ENCODE results near the gene FAM149B1. TPM values are rescaled to one million over a fixed set of nuclear protein-coding genes. Genes with fewer than 3 reads are reported as not detected.

The FAM149B1 gene
- total and polyA plus RNA-seq, 2 of the 13 experiments (the other 11 are each of a cell fraction or from before 2014, with no cell fraction given): 9.3 to 16.8 TPM

- no peak for TF ChIP-seq ATF6 (CRISPR knock-in tag; conservative IDR thresholded peaks at IDR 0.05)
- TF ChIP-seq BRF2 (CRISPR knock-in tag; IDR thresholded peaks at IDR 0.05): peak; percentile 91
- TF ChIP-seq, protein P1, sequence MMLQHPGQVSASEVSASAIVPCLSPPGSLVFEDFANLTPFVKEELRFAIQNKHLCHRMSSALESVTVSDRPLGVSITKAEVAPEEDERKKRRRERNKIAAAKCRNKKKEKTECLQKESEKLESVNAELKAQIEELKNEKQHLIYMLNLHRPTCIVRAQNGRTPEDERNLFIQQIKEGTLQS (CRISPR knock-in tag; IDR thresholded peaks at IDR 0.05): no peak; the same call in 1 of the 2 replicates
- peak; percentile 71; the same call in 1 of the 2 replicates for TF ChIP-seq ZNF879 (CRISPR knock-in tag; IDR thresholded peaks at IDR 0.05)
- TF ChIP-seq ZNF20 (CRISPR knock-in tag; IDR thresholded peaks at IDR 0.05): no peak
- TF ChIP-seq EED (CRISPR knock-in tag; IDR thresholded peaks at IDR 0.05): peak; percentile 85
- TF ChIP-seq, protein P2, sequence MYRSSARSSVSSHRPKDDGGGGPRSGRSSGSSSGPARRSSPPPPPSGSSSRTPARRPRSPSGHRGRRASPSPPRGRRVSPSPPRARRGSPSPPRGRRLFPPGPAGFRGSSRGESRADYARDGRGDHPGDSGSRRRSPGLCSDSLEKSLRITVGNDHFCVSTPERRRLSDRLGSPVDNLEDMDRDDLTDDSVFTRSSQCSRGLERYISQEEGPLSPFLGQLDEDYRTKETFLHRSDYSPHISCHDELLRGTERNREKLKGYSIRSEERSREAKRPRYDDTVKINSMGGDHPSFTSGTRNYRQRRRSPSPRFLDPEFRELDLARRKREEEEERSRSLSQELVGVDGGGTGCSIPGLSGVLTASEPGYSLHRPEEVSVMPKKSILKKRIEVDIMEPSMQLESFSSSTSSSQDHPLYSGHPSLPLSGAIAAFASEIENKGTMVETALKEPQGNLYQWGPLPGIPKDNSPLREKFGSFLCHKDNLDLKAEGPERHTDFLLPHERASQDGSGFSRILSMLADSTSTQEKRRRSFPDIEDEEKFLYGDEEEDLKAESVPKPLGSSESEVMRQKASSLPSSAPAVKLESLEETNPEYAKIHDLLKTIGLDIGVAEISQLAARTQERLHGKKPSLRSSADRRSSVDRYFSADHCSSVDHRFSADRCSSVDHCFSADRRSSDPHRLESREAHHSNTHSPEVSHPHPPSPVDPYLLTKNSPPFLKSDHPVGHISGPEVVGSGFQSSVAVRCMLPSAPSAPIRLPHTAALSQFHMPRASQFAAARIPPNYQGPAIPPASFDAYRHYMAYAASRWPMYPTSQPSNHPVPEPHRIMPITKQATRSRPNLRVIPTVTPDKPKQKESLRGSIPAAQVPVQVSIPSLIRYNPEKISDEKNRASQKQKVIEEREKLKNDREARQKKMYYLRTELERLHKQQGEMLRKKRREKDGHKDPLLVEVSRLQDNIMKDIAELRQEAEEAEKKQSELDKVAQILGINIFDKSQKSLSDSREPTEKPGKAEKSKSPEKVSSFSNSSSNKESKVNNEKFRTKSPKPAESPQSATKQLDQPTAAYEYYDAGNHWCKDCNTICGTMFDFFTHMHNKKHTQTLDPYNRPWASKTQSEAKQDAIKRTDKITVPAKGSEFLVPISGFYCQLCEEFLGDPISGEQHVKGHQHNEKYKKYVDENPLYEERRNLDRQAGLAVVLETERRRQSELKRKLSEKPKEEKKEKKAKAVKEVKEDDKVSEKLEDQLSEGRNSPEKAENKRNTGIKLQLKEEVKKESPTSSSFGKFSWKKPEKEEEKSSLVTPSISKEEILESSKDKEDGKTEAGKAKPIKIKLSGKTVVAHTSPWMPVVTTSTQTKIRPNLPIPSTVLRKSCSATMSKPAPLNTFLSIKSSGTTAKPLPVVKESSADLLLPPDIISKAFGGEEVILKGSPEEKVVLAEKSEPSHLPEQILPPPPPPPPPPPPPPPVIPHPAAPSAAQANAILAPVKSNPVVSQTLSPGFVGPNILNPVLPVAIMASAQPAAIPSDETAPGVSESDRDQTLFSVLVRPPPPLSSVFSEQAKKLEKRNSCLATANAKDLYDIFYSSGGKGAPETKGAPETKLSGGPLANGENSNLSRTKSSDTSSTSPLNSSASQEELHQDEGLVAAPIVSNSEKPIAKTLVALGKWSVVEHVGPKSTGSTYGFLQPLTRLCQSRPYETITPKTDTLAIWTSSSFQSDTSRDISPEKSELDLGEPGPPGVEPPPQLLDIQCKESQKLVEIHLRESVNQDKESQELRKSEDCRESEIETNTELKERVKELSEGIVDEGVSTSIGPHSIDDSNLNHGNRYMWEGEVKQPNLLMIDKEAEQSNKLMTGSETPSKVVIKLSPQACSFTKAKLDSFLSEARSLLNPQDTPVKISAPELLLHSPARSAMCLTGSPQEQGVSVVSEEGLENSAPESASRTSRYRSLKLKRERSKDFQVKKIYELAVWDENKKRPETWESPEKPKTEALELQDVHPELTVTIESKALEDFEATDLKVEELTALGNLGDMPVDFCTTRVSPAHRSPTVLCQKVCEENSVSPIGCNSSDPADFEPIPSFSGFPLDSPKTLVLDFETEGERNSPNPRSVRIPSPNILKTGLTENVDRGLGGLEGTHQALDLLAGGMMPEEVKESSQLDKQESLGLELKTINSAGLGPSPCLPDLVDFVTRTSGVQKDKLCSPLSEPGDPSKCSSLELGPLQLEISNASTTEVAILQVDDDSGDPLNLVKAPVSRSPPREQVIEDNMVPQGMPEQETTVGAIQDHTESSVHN (CRISPR knock-in tag; IDR thresholded peaks at IDR 0.05): no peak; the same call in 1 of the 2 replicates
- TF ChIP-seq, protein P3, sequence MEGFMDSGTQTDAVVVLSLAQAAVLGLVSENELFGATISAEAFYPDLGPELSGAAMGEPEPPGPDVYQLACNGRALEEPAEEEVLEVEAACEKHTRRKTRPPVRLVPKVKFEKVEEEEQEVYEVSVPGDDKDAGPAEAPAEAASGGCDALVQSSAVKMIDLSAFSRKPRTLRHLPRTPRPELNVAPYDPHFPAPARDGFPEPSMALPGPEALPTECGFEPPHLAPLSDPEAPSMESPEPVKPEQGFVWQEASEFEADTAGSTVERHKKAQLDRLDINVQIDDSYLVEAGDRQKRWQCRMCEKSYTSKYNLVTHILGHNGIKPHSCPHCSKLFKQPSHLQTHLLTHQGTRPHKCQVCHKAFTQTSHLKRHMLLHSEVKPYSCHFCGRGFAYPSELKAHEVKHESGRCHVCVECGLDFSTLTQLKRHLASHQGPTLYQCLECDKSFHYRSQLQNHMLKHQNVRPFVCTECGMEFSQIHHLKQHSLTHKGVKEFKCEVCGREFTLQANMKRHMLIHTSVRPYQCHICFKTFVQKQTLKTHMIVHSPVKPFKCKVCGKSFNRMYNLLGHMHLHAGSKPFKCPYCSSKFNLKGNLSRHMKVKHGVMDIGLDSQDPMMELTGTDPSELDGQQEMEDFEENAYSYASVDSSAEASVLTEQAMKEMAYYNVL (CRISPR knock-in tag; IDR thresholded peaks at IDR 0.05; ENCODE audit: borderline replicate concordance): peak; percentile 82; the same call in 1 of the 2 replicates
- TF ChIP-seq ZNF34 (CRISPR knock-in tag; IDR thresholded peaks at IDR 0.05; ENCODE audit: borderline replicate concordance): no peak
- TF ChIP-seq ZNF652 (CRISPR knock-in tag; IDR thresholded peaks at IDR 0.05; ENCODE audit: borderline replicate concordance, low read depth): no peak
- TF ChIP-seq HIVEP1 (CRISPR knock-in tag; IDR thresholded peaks at IDR 0.05): peak; percentile 96
- TF ChIP-seq ZNF704 (CRISPR knock-in tag; IDR thresholded peaks at IDR 0.05; ENCODE audit: borderline replicate concordance): no peak
Observed at GRCh38 chr10:73246646-73247508, 79.0 kb downstream of the FAM149B1 start, which contains the start of gene DNAJC9 (continued).

Data from HepG2 (cell line).